NCI-H446 (cell line): ENCODE results near the gene KLHDC4.
A peak's percentile ranks its signal among the peaks of the same experiment; 100 is the strongest.
"Not testable (repeated sequence)": the region's sequence is repeated elsewhere in the genome, so short reads cannot be mapped to it uniquely, and the experiment has no call there.

ENCODE experiments used
- DNase-seq, 2 experiments: peaks; one replicate each; lab custom pipeline; 2025; lab: John Stamatoyannopoulos, UW

KLHDC4 gene

GRCh38 chr16:87742781-87743490 is 22.9 kb downstream of the KLHDC4 start:
- DNase-seq: no peak

- no peak for DNase-seq
These were observed 23.9 kb downstream of the KLHDC4 start for GRCh38 chr16:87741700-87742415.

GRCh38 chr16:87740909-87741424 is 24.8 kb downstream of the KLHDC4 start:
- peak in 1 of 2 experiments; percentile 66 for DNase-seq

- peak in 1 of 2 experiments; percentile 56 for DNase-seq
These were observed 25.3 kb downstream of the KLHDC4 start for GRCh38 chr16:87740441-87740840.

GRCh38 chr16:87739801-87740200 is 26.0 kb downstream of the KLHDC4 start:
- DNase-seq: no peak

- DNase-seq: no peak
These were observed 29.8 kb downstream of the KLHDC4 start for GRCh38 chr16:87736008-87736382.

GRCh38 chr16:87735270-87736007 is 30.3 kb downstream of the KLHDC4 start:
- DNase-seq: no peak

- no peak for DNase-seq
These were observed 31.1 kb downstream of the KLHDC4 start for GRCh38 chr16:87734644-87735043.

- DNase-seq: no peak
These were observed 32.6 kb downstream of the KLHDC4 start for GRCh38 chr16:87733190-87733589.

- DNase-seq: no peak
These were observed 34.2 kb downstream of the KLHDC4 start for GRCh38 chr16:87731607-87732006.

GRCh38 chr16:87729266-87729954 is 36.4 kb downstream of the KLHDC4 start:
- DNase-seq: no peak

- DNase-seq: no peak
These were observed 37.8 kb downstream of the KLHDC4 start for GRCh38 chr16:87728026-87728425.

GRCh38 chr16:87727346-87727745 is 38.4 kb downstream of the KLHDC4 start:
- no peak for DNase-seq

- not testable (repeated sequence) for DNase-seq
These were observed 39.2 kb downstream of the KLHDC4 start for GRCh38 chr16:87726577-87726976.

- no peak for DNase-seq
These were observed 40.1 kb downstream of the KLHDC4 start for GRCh38 chr16:87725596-87726235.

- DNase-seq: no peak
These were observed 41.1 kb downstream of the KLHDC4 start for GRCh38 chr16:87724490-87725291.

- peak; percentile 50 to 79 for DNase-seq
These were observed 42.6 kb downstream of the KLHDC4 start for GRCh38 chr16:87723226-87723623.

- no peak for DNase-seq
These were observed 43.1 kb downstream of the KLHDC4 start for GRCh38 chr16:87722590-87723225.

- DNase-seq: no peak
These were observed 43.9 kb downstream of the KLHDC4 start for GRCh38 chr16:87721622-87722585.
